ENCODE results near the gene ANKH. TPM values are rescaled to one million over a fixed set of nuclear protein-coding genes. Genes with fewer than 3 reads are reported as not detected.

The ANKH gene
- total RNA-seq, 1 experiment from 2014 or later: 16.9 TPM

DNA sequence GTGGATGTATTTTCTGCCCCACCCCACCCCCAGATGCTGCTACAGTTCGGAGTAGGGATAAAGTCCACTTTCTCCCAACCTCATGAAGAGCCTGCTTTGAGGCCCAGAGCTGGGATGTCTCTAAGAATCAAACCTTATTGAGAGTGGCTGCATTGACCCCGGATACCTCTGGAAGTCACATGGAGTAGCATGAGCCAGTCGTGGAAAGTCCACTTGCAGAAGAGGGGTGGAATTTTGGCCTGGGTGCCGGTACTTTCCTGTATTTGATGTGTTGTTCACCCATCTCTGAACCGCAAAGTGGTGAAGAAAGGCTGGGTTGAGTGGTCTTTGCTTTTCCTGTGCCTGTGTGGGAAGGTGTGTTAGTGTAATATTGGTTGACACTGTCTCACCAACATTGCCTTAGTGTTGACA is 203.4 kb downstream of the ANKH start:
- H3K4me1 Mint-ChIP-seq: peaks cover 46% of the 10 kb centered on the region

DNA sequence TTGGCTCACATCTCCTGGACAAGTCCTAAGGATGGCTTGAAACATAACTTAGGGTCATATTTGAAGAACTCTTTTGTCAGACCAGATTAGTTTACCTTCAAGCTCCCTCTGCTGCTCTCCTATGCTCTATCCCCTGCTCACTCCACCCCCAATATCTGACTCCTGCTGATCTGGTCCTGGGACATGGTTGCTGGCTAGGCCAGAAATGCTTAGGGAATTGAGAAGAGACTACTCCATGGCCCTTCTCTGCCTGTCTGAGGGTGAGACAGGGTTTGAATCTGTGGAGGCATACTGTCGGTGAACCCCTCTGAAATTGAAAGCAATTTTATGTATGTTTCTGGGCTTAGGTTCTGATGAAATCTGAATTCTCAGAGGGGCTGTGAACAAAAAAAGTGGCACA is 203.8 kb downstream of the ANKH start:
- CTCF ChIA-PET: interaction anchor here (1.8 kb wide), 1 partner anchor 19 kb away, joined by 5 read pairs; no protein-coding TSS in a partner anchor
- peaks cover 32% of the 10 kb centered on the region for H3K27me3 Mint-ChIP-seq (ENCODE audit: low read depth)
- no peaks in the 10 kb centered on the region for H3K9me3 Mint-ChIP-seq
- H3K4me3 Mint-ChIP-seq: no peak overlapping the region
- no peak for ATAC-seq
- POLR2A ChIA-PET: no interaction called here
- no peaks in the 10 kb centered on the region for H3K36me3 Mint-ChIP-seq
- TF ChIP-seq, protein P1, sequence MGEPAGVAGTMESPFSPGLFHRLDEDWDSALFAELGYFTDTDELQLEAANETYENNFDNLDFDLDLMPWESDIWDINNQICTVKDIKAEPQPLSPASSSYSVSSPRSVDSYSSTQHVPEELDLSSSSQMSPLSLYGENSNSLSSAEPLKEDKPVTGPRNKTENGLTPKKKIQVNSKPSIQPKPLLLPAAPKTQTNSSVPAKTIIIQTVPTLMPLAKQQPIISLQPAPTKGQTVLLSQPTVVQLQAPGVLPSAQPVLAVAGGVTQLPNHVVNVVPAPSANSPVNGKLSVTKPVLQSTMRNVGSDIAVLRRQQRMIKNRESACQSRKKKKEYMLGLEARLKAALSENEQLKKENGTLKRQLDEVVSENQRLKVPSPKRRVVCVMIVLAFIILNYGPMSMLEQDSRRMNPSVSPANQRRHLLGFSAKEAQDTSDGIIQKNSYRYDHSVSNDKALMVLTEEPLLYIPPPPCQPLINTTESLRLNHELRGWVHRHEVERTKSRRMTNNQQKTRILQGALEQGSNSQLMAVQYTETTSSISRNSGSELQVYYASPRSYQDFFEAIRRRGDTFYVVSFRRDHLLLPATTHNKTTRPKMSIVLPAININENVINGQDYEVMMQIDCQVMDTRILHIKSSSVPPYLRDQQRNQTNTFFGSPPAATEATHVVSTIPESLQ (CRISPR knock-in tag; IDR thresholded peaks at IDR 0.05): no peak
- TF ChIP-seq, protein P2, sequence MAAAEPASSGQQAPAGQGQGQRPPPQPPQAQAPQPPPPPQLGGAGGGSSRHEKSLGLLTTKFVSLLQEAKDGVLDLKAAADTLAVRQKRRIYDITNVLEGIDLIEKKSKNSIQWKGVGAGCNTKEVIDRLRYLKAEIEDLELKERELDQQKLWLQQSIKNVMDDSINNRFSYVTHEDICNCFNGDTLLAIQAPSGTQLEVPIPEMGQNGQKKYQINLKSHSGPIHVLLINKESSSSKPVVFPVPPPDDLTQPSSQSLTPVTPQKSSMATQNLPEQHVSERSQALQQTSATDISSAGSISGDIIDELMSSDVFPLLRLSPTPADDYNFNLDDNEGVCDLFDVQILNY (CRISPR knock-in tag; IDR thresholded peaks at IDR 0.05): no peak
- TF ChIP-seq NFATC4 (CRISPR knock-in tag; IDR thresholded peaks at IDR 0.05): no peak
- TF ChIP-seq, protein P3, sequence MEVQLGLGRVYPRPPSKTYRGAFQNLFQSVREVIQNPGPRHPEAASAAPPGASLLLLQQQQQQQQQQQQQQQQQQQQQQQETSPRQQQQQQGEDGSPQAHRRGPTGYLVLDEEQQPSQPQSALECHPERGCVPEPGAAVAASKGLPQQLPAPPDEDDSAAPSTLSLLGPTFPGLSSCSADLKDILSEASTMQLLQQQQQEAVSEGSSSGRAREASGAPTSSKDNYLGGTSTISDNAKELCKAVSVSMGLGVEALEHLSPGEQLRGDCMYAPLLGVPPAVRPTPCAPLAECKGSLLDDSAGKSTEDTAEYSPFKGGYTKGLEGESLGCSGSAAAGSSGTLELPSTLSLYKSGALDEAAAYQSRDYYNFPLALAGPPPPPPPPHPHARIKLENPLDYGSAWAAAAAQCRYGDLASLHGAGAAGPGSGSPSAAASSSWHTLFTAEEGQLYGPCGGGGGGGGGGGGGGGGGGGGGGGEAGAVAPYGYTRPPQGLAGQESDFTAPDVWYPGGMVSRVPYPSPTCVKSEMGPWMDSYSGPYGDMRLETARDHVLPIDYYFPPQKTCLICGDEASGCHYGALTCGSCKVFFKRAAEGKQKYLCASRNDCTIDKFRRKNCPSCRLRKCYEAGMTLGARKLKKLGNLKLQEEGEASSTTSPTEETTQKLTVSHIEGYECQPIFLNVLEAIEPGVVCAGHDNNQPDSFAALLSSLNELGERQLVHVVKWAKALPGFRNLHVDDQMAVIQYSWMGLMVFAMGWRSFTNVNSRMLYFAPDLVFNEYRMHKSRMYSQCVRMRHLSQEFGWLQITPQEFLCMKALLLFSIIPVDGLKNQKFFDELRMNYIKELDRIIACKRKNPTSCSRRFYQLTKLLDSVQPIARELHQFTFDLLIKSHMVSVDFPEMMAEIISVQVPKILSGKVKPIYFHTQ (CRISPR knock-in tag; IDR thresholded peaks at IDR 0.05): no peak
- peaks cover 42% of the 10 kb centered on the region for H3K4me1 Mint-ChIP-seq
- H3K27ac Mint-ChIP-seq: no peak overlapping the region; the same call in 1 of the 2 replicates
- no peak for DNase-seq (ENCODE audit: low spot score)

More for the DNA sequence above, 203.4 kb downstream of the ANKH start:
- Mint-ChIP-seq H3K27ac (no peak overlapping the region; the same call in 1 of the 2 replicates), H3K27me3 (ENCODE audit: low read depth) (peaks cover 28% of the 10 kb centered on the region), H3K9me3 (no peaks in the 10 kb centered on the region), H3K4me3 (no peak overlapping the region), H3K36me3 (no peaks in the 10 kb centered on the region)
- no peak for DNase-seq (ENCODE audit: low spot score)
- CTCF ChIA-PET: no interaction called here
- TF ChIP-seq, protein P4, sequence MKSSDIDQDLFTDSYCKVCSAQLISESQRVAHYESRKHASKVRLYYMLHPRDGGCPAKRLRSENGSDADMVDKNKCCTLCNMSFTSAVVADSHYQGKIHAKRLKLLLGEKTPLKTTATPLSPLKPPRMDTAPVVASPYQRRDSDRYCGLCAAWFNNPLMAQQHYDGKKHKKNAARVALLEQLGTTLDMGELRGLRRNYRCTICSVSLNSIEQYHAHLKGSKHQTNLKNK (CRISPR knock-in tag; IDR thresholded peaks at IDR 0.05): no peak
- TF ChIP-seq, protein P5, sequence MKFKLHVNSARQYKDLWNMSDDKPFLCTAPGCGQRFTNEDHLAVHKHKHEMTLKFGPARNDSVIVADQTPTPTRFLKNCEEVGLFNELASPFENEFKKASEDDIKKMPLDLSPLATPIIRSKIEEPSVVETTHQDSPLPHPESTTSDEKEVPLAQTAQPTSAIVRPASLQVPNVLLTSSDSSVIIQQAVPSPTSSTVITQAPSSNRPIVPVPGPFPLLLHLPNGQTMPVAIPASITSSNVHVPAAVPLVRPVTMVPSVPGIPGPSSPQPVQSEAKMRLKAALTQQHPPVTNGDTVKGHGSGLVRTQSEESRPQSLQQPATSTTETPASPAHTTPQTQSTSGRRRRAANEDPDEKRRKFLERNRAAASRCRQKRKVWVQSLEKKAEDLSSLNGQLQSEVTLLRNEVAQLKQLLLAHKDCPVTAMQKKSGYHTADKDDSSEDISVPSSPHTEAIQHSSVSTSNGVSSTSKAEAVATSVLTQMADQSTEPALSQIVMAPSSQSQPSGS (CRISPR knock-in tag; IDR thresholded peaks at IDR 0.05; ENCODE audit: borderline replicate concordance, low read depth): no peak
- TF ChIP-seq SMAD4 (CRISPR knock-in tag; IDR thresholded peaks at IDR 0.05) (no peak), TEAD4 (CRISPR knock-in tag; IDR thresholded peaks at IDR 0.05) (no peak), NFATC4 (CRISPR knock-in tag; IDR thresholded peaks at IDR 0.05) (no peak)
- TF ChIP-seq, protein P6, sequence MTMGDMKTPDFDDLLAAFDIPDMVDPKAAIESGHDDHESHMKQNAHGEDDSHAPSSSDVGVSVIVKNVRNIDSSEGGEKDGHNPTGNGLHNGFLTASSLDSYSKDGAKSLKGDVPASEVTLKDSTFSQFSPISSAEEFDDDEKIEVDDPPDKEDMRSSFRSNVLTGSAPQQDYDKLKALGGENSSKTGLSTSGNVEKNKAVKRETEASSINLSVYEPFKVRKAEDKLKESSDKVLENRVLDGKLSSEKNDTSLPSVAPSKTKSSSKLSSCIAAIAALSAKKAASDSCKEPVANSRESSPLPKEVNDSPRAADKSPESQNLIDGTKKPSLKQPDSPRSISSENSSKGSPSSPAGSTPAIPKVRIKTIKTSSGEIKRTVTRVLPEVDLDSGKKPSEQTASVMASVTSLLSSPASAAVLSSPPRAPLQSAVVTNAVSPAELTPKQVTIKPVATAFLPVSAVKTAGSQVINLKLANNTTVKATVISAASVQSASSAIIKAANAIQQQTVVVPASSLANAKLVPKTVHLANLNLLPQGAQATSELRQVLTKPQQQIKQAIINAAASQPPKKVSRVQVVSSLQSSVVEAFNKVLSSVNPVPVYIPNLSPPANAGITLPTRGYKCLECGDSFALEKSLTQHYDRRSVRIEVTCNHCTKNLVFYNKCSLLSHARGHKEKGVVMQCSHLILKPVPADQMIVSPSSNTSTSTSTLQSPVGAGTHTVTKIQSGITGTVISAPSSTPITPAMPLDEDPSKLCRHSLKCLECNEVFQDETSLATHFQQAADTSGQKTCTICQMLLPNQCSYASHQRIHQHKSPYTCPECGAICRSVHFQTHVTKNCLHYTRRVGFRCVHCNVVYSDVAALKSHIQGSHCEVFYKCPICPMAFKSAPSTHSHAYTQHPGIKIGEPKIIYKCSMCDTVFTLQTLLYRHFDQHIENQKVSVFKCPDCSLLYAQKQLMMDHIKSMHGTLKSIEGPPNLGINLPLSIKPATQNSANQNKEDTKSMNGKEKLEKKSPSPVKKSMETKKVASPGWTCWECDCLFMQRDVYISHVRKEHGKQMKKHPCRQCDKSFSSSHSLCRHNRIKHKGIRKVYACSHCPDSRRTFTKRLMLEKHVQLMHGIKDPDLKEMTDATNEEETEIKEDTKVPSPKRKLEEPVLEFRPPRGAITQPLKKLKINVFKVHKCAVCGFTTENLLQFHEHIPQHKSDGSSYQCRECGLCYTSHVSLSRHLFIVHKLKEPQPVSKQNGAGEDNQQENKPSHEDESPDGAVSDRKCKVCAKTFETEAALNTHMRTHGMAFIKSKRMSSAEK (CRISPR knock-in tag; IDR thresholded peaks at IDR 0.05; ENCODE audit: borderline replicate concordance): no peak
- TF ChIP-seq, protein P7, sequence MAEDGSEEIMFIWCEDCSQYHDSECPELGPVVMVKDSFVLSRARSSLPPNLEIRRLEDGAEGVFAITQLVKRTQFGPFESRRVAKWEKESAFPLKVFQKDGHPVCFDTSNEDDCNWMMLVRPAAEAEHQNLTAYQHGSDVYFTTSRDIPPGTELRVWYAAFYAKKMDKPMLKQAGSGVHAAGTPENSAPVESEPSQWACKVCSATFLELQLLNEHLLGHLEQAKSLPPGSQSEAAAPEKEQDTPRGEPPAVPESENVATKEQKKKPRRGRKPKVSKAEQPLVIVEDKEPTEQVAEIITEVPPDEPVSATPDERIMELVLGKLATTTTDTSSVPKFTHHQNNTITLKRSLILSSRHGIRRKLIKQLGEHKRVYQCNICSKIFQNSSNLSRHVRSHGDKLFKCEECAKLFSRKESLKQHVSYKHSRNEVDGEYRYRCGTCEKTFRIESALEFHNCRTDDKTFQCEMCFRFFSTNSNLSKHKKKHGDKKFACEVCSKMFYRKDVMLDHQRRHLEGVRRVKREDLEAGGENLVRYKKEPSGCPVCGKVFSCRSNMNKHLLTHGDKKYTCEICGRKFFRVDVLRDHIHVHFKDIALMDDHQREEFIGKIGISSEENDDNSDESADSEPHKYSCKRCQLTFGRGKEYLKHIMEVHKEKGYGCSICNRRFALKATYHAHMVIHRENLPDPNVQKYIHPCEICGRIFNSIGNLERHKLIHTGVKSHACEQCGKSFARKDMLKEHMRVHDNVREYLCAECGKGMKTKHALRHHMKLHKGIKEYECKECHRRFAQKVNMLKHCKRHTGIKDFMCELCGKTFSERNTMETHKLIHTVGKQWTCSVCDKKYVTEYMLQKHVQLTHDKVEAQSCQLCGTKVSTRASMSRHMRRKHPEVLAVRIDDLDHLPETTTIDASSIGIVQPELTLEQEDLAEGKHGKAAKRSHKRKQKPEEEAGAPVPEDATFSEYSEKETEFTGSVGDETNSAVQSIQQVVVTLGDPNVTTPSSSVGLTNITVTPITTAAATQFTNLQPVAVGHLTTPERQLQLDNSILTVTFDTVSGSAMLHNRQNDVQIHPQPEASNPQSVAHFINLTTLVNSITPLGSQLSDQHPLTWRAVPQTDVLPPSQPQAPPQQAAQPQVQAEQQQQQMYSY (CRISPR knock-in tag; IDR thresholded peaks at IDR 0.05): no peak
- TF ChIP-seq, protein P8, sequence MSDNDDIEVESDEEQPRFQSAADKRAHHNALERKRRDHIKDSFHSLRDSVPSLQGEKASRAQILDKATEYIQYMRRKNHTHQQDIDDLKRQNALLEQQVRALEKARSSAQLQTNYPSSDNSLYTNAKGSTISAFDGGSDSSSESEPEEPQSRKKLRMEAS (CRISPR knock-in tag; IDR thresholded peaks at IDR 0.05): no peak
- POLR2A ChIA-PET: no interaction called here
- no peak for ATAC-seq
